ENCODE data around the gene TANC1.
A peak's percentile ranks its signal among the peaks of the same experiment; 100 is the strongest.
"Not testable (repeated sequence)": the region's sequence is repeated elsewhere in the genome, so short reads cannot be mapped to it uniquely, and the experiment has no call there.

Gene TANC1

GRCh38 chr2:159032580-159032979 lies 64.1 kb downstream of the TANC1 start:
- DNase-seq: no peak

GRCh38 chr2:159034713-159035112 lies 66.3 kb downstream of the TANC1 start:
- DNase-seq: no peak

GRCh38 chr2:159035790-159036411 lies 67.5 kb downstream of the TANC1 start:
- DNase-seq: peak; percentile 60

- not testable (repeated sequence) for DNase-seq
Measured at GRCh38 chr2:159036461-159036860, 68.0 kb downstream of the TANC1 start.

DNA sequence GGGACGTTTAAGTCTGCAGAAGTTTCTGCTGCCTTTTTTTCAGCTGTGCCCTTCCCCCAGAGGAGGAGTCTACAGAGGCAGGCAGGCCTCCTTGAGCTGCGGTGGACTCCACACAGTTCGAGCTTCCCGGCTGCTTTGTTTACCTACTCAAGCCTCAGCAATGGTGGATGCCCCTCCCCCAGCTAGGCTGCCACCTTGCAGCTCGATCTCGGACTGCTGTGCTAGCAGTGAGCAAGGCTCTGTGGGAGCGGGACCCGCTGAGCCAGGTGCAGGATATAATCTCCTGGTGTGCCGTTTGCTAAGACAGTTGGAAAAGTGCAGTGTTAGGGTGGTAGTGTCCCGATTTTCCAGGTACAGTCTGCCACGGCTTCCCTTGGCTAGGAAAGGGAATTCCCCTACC lies 72.9 kb downstream of the TANC1 start:
- not testable (repeated sequence) for DNase-seq

DNA sequence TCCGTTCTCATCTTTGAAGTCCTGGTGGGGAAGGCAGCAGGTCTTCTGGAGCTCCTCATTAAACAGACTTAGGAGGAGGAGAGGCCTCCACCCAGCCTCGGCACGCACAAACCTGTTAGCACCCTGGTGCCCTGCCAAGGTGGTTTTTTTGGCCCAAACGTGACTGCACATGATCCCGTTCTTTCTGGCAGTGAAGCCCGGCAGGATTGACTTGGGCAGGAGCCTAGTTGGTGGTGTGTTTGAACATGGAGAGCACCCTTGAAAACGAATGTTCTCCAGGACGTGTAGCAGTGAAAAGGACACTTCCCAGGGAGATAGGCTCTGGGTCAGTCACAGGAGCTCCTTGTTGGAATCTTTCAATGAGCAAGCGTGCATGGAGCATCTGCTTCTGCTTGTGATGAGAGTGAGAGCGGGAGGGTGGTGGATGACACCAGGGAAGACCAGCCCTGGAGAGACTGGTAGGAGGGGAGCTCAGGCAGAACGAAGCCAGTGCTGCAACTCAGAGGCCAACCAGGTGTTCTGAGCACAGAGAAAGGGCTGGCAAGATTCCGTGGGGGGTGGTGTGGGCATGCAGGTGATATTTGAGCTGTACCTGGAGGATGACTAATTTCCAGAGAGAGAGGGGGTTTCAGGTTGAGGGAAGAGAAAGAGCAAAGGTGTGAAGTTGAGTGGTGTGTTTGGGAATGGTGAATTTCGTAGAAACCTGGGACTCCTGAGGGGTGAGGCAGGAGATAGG lies 73.8 kb downstream of the TANC1 start:
- DNase-seq: no peak

GRCh38 chr2:159043710-159044109 lies 75.3 kb downstream of the TANC1 start:
- DNase-seq: no peak

DNA sequence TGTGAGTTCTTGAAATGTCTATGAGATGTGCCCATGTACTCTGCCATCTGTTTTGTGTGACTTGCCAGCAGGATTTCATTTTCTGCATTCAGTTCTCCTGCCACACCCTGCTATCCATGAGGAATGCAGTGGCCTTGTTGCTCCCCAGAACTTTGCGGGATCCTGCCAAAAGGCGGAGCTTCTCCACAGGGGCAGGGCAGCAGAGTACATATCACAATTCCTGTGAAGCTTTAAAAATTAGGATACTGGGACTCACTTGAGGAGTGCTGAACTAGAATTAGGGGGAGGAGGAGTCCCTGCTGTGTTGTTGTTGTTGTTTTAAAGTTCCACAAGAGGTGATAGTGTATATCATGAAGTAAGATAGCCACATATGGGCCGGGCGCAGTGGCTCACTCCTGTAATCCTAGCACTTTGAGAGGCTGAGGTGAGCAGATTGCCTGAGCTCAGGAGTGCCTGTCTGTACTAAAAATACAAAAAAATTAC lies 76.4 kb downstream of the TANC1 start:
- peak; percentile 40 for DNase-seq

GRCh38 chr2:159045545-159046454 lies 77.4 kb downstream of the TANC1 start:
- peak; percentile 65 for DNase-seq

DNA sequence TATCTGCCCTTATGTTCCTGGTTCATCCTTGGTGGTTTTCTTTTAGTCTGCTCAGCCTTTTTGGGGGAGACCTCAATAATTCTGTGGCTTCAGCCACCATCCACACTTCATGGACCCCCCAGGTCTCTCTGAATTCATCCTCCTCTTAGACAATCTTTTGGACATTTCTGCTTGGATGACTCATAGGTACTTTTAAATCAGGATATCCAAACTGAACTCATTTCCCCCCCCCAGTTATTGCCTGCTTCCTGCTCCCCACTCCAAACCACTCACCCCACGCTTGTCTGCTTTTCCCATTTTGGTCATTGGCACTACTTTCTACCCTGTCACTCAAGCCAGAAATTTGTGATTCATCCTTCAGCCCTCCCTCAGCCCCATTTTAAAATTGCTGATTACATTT lies 78.5 kb downstream of the TANC1 start:
- DNase-seq: peak; percentile 87

DNA sequence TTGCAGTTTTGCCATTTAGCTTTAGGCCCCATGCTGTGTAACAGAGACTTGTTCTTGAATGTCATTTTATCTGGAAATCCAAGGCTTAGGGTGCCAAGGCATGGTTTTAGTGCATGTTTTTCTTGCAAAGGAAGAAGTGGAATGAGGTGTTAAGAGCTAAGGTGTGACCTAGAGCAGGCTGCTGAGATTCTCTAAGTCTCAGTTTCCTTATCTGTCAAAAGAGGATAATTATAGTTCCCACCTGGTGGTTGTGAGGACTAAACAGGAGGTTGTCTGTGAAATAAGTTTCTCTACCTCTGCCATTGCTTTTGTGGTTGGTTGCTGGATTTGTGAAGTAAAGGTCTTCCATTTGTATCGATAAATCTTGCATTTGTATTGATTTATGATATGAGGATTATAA lies 82.0 kb downstream of the TANC1 start:
- DNase-seq: no peak

DNA sequence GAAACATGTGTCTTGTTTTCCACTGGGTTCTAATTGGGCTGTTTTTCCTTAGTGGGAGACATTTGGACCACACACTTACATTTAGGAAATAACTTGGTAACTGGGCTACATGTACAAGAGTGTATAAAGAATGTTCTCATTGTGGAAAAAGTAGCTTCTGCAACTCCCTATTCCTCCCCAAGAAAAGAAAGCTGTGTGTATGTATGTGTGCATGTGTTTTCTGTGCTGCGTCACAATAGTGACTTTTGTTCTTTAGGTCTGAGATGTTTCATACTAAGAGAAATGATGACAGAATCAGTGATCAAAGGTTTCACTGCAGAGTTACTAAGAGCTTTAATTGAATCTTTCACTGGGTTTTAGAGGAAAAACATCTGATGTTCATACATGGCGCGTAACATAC lies 82.7 kb downstream of the TANC1 start:
- DNase-seq: no peak

- no peak for DNase-seq
Measured at GRCh38 chr2:159051661-159052060, 83.2 kb downstream of the TANC1 start.

GRCh38 chr2:159052157-159052601 lies 83.7 kb downstream of the TANC1 start:
- DNase-seq: peak; percentile 17

GRCh38 chr2:159053161-159054031 lies 85.0 kb downstream of the TANC1 start:
- DNase-seq: peak; percentile 91

DNA sequence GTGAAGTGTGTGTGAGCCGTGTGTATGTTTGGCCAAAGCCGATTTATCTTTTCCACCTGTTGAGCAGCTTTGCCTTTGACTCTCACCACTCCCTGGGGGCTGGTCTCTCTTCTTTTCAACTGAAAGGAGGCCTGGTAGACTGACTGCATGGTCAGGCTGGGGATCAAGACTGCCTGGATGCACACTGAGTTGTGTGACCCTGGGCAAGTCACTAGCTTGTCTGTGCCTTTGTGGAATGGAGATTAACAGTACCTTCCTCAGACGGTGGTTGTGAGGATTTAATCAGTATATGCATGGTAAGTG lies 85.5 kb downstream of the TANC1 start:
- no peak for DNase-seq

- no peak for DNase-seq
Measured at GRCh38 chr2:159054985-159055384, 86.5 kb downstream of the TANC1 start.

- no peak for DNase-seq
Measured at GRCh38 chr2:159060518-159060917, 92.1 kb downstream of the TANC1 start.

DNA sequence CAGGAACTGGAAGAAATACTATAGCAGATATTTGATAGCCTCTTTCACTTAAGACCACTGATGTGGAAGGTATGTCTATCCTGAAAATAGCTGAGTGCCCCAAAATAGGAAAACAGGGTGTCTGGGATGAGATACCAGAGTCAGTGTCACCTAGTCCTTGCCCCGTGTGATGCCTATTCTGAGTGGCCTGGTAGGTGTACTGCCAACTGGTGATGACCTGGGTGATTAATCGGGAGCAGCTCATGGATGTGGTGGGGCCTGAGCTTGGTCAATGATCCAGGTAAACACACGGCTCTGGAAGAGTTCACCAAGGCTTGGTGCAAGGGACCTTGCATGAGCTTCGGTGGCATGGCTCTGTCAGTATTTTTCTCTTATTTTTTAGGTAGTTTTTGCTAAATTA lies 95.2 kb downstream of the TANC1 start:
- DNase-seq: no peak

GRCh38 chr2:159064446-159065301 lies 96.2 kb downstream of the TANC1 start:
- peak; percentile 24 for DNase-seq

DNA sequence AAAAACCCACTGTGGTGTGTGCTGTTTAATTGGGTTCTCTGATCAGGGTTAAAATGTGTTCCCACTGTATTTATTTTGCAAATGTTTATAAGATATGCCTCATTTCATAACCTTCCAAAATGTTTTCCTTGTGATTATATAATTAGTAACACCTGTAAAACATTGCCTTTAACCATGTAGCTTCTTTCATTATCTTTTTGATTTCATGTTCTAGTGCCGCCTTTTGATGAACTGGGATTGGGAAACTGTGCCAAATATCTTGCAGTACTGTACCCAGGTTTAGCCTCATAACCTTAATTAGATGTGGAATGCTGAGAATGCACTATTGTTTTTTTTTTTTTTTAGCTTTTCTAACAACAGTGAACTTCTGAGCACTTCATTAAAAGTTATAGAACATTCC lies 96.9 kb downstream of the TANC1 start:
- DNase-seq: peak; percentile 58

- no peak for DNase-seq
Measured at GRCh38 chr2:159065891-159066290, 97.5 kb downstream of the TANC1 start.
